Right lobe of liver (tissue), 6 donors: ENCODE results near the gene TMEM92. TPM values are rescaled to one million over a fixed set of nuclear protein-coding genes. Genes with fewer than 3 reads are reported as not detected.
"Not testable (repeated sequence)": the region's sequence is repeated elsewhere in the genome, so short reads cannot be mapped to it uniquely, and the experiment has no call there.

Experiments used
- ATAC-seq, 4 donors: fragments of 200-7000 bp; cut with Tn5 transposase; one replicate each; pipeline ENCODE4 v1.9.1; 2020; ENCODE audit warnings: mild to moderate bottlenecking in 4 of 4, moderate library complexity in 4 of 4
- DNase-seq, 3 donors: peaks; one replicate each; pipeline ENCODE4 v3.0.0-alpha.2; 2020
- H3K27ac ChIP-seq, 3 donors: fragments of 200-600 bp; one replicate each; pipeline ENCODE4 v1.8.0; 2022
- H3K27me3 ChIP-seq, 2 donors: fragments of 200-600 bp; one replicate each; pipeline ENCODE4 v1.8.0; 2022
- H3K36me3 ChIP-seq, 4 donors: fragments of 200-600 bp; sonication (generic) in 1 of 4; one replicate each; pipeline versions ENCODE4 v1.5.1 to v1.8.0; 2017 to 2022; ENCODE audit warnings: control low read depth in 1 of 4
- H3K4me1 ChIP-seq, 4 donors: fragments of 200-600 bp; sonication (generic) in 1 of 4; one replicate each; pipeline versions ENCODE4 v1.5.1 to v1.8.0; 2017 to 2022; ENCODE audit warnings: control low read depth in 1 of 4
- H3K4me3 ChIP-seq, 3 donors: fragments of 200-600 bp; one replicate each; pipeline ENCODE4 v1.8.0; 2022
- H3K9me3 ChIP-seq, 4 donors: fragments of 200-600 bp; sonication (generic) in 1 of 4; one replicate each; pipeline versions ENCODE4 v1.5.1 to v1.8.0; 2017 to 2022; ENCODE audit warnings: control low read depth in 1 of 4
- CTCF ChIP-seq, 4 donors: fragments of 200-600 bp in 3 of 4; fragments of 450-650 bp in 1 of 4; IDR thresholded peaks; one replicate each; pipeline versions ENCODE4 v1.5.1 to v1.8.0; 2016 to 2022; ENCODE audit warnings: antibody characterized with exemption in 4 of 4, mild to moderate bottlenecking in 2 of 4
- POLR2A ChIP-seq: fragments of 450-650 bp; IDR thresholded peaks from one replicate; pipeline ENCODE4 v1.6.1; 2017; ENCODE audit warnings: antibody characterized with exemption, mild to moderate bottlenecking
- WGBS: methylation state at CpG from one replicate; pipeline ENCODE4 v1.1.6; 2018; ENCODE audit warnings: low coverage, low lambda C conversion rate; ENCODE audit not compliant: insufficient coverage; ENCODE audit errors: missing lambda C conversion rate; 5-methylcytosine and 5-hydroxymethylcytosine counted together
- intact Hi-C, 2 donors: fragments of 100-400 bp; cut with DNase I; formaldehyde crosslinking; loops; one replicate each; pipeline versions ENCODE4 v1.11.2 to v1.14.1; 2022
- total RNA-seq, 6 experiments: library from RNA; depleted of rRNA in 2 of 6; stranded (reverse); fragments of >200 nt in 2 of 6; fragmentation: NEBNext Ultra II Directional in 3 of 6; extraction: Animal tissue kit (Norgen Biotek cat#: 25700) in 3 of 6; gene quantifications; one replicate each; pipeline versions ENCODE4 v1.1.0 to v1.2.4, GENCODE V29; 2016 to 2023
- donor health status: DM: no; HTN: yes; CAD: no.
- donor health status: DM: no; HTN: no; CAD: no.
- donor health status: DM: no; HTN: no; CAD: no.
- donor health status: DM: no; HTN: yes; CAD: no.
- donor health status: DM: no; HTN: yes; CAD: no.

The TMEM92 gene
- total RNA-seq, 6 experiments from 2014 or later, result 1.5 to 20.0 (median 8.7) TPM

GRCh38 chr17:50283714-50284113 is 9.4 kb downstream of the TMEM92 start:
- TF ChIP-seq CTCF (IDR thresholded peaks at IDR 0.05) (no peak), POLR2A (no peak)
- Histone ChIP-seq H3K27me3 (no peaks in the 10 kb centered on the region), H3K4me1 (peaks cover 0 to 31% (median 11%) of the 10 kb centered on the region in 4 donors), H3K9me3 (no peaks in the 10 kb centered on the region), H3K4me3 (no peak overlapping the region), H3K27ac (no peak overlapping the region), H3K36me3 (peaks cover 0 to 3% (median 0%) of the 10 kb centered on the region in 4 donors)
- DNase-seq, result peak in 1 of 3 donors; percentile 28
- intact Hi-C loops, result no loop called here
- peak in 3 of 4 donors; percentile 51 to 58 (median 56) for ATAC-seq
- WGBS, result 47% methylated on average over 7 of the region's 7 CpGs

- H3K9me3 ChIP-seq, result no peaks in the 10 kb centered on the region
- DNase-seq (no peak), ATAC-seq (no peak)
- no peaks in the 10 kb centered on the region for H3K27me3 ChIP-seq
- H3K36me3 ChIP-seq, result no peaks in the 10 kb centered on the region
- intact Hi-C loops, result no loop called here
- whole genome bisulfite sequencing, result 73% methylated on average over 3 of the region's 3 CpGs
- peaks cover 0 to 48% (median 10%) of the 10 kb centered on the region in 4 donors for H3K4me1 ChIP-seq
- no peak overlapping the region for H3K27ac ChIP-seq
- TF ChIP-seq CTCF (IDR thresholded peaks at IDR 0.05), result no peak
- no peak overlapping the region for H3K4me3 ChIP-seq
These were observed 11.7 kb downstream of the TMEM92 start for GRCh38 chr17:50285941-50286340.

- H3K9me3 ChIP-seq, H3K4me3 ChIP-seq, DNase-seq, H3K36me3 ChIP-seq, H3K27me3 ChIP-seq, intact Hi-C loops: not testable (repeated sequence)
- H3K27ac ChIP-seq, result peak overlapping the region in 1 of 3 donors; percentile 29
- ATAC-seq, result peak in 3 of 4 donors; percentile 52 to 72 (median 55)
- 51% methylated on average over 6 of the region's 7 CpGs for WGBS
- H3K4me1 ChIP-seq, result peaks cover 0 to 36% (median 3%) of the 10 kb centered on the region in 4 donors
These were observed 13.0 kb downstream of the TMEM92 start for GRCh38 chr17:50287302-50287701.

- no peak overlapping the region for H3K27ac ChIP-seq
- no peaks in the 10 kb centered on the region for H3K27me3 ChIP-seq
- intact Hi-C loops, result no loop called here
- H3K36me3 ChIP-seq, result no peaks in the 10 kb centered on the region
- H3K9me3 ChIP-seq, result no peaks in the 10 kb centered on the region
- DNase-seq (peak in 1 of 3 donors; percentile 7), ATAC-seq (no peak)
- no peak overlapping the region for H3K4me3 ChIP-seq
- peaks cover 0 to 36% (median 2%) of the 10 kb centered on the region in 4 donors for H3K4me1 ChIP-seq
- TF ChIP-seq POLR2A (no peak), CTCF (IDR thresholded peaks at IDR 0.05) (no peak)
- WGBS, result 91% methylated on average over 4 of the region's 4 CpGs
These were observed 14.0 kb downstream of the TMEM92 start for GRCh38 chr17:50288306-50288705.

- TF ChIP-seq CTCF (IDR thresholded peaks at IDR 0.05) (no peak), POLR2A (no peak)
- 50% methylated on average over 2 of the region's 3 CpGs for WGBS
- intact Hi-C loops, result no loop called here
- peaks cover 0 to 29% (median 2%) of the 10 kb centered on the region in 4 donors for H3K4me1 ChIP-seq
- no peaks in the 10 kb centered on the region for H3K9me3 ChIP-seq
- peak in 2 of 4 donors; percentile 4 to 40 for ATAC-seq
- no peak overlapping the region for H3K4me3 ChIP-seq
- no peaks in the 10 kb centered on the region for H3K36me3 ChIP-seq
- peak in 1 of 3 donors; percentile 9 for DNase-seq
- H3K27ac ChIP-seq, result peak overlapping the region in 2 of 3 donors; percentile 29 to 65
- H3K27me3 ChIP-seq, result no peaks in the 10 kb centered on the region
These were observed 15.0 kb downstream of the TMEM92 start for GRCh38 chr17:50289278-50289677.
